Activated naive CD8-positive, alpha-beta T cell treated with anti-CD3 and anti-CD28 coated beads, Interleukin-2, amount 10 ng/mL, durations not matched to agents 7 days and 5 days (primary cell): ENCODE results near the gene ZNF646. TPM values are rescaled to one million over a fixed set of nuclear protein-coding genes. Genes with fewer than 3 reads are reported as not detected.

Source experiments
- total RNA-seq, 2 experiments: library from RNA; stranded (reverse); gene quantifications; one replicate each; pipeline ENCODE4 v1.2.3, GENCODE V29; 2021

ZNF646 gene
- total RNA-seq, 2 experiments from 2014 or later, result 37.3 to 38.7 TPM

Other genes with a start within 250 kb of the ZNF646 start
- 10 to 100 TPM; 31.1 to 31.8 TPM for gene BCL7C, start 180.3 kb upstream of the ZNF646 start, total RNA-seq
- gene CTF1, start 177.8 kb upstream of the ZNF646 start, total RNA-seq, result under 1 TPM; 0.19 to 0.37 TPM
- gene FBXL19, start 150.8 kb upstream of the ZNF646 start, total RNA-seq, result 10 to 100 TPM; 20.1 to 24.4 TPM
- 10 to 100 TPM; 24.6 to 25.8 TPM for gene ORAI3, start 125.4 kb upstream of the ZNF646 start, total RNA-seq
- 10 to 100 TPM; 27.6 to 33.4 TPM for gene SETD1A, start 116.7 kb upstream of the ZNF646 start, total RNA-seq
- 10 to 100 TPM in 1 of 2 experiments, 1 to 10 TPM in 1; 8.5 to 10.9 TPM for gene HSD3B7, start 89.2 kb upstream of the ZNF646 start, total RNA-seq
- gene STX1B, start 63.8 kb upstream of the ZNF646 start, total RNA-seq, result 1 to 10 TPM; 3.1 to 3.5 TPM
- 10 to 100 TPM; 82.8 to 84.8 TPM for gene STX4, start 40.9 kb upstream of the ZNF646 start, total RNA-seq
- 10 to 100 TPM; 17.9 to 20.5 TPM for gene ZNF668, start 182 bp upstream of the ZNF646 start, total RNA-seq
- gene PRSS53, start 14.5 kb downstream of the ZNF646 start, total RNA-seq, result 10 to 100 TPM; 10.4 to 10.9 TPM
- gene VKORC1, start 20.4 kb downstream of the ZNF646 start, total RNA-seq, result 10 to 100 TPM; 79.4 to 80.4 TPM
- gene BCKDK, start 34.0 kb downstream of the ZNF646 start, total RNA-seq, result 10 to 100 TPM; 35.8 to 37.0 TPM
- gene KAT8, start 43.2 kb downstream of the ZNF646 start, total RNA-seq, result 10 to 100 TPM; 66.5 to 72.9 TPM
- not detected for gene PRSS8, start 61.3 kb downstream of the ZNF646 start, total RNA-seq
- 1 to 10 TPM in 1 of 2 experiments, under 1 TPM in 1; 0.31 to 1.1 TPM for gene PRSS36, start 75.6 kb downstream of the ZNF646 start, total RNA-seq
- 100 to 1,000 TPM; 540 to 618 TPM for gene FUS, start 105.7 kb downstream of the ZNF646 start, total RNA-seq
- gene PYCARD, start 128.3 kb downstream of the ZNF646 start, total RNA-seq, result 10 to 100 TPM; 82.3 to 87.0 TPM
- not detected for gene TRIM72, start 139.7 kb downstream of the ZNF646 start, total RNA-seq
- not detected for gene PYDC1, start 142.7 kb downstream of the ZNF646 start, total RNA-seq
- gene ITGAM, start 185.6 kb downstream of the ZNF646 start, total RNA-seq, result 1 to 10 TPM; 8.3 to 8.9 TPM